HepG2 (cell line): ENCODE data around the gene VSIG8. TPM values are rescaled to one million over a fixed set of nuclear protein-coding genes. Genes with fewer than 3 reads are reported as not detected.
A peak's percentile ranks its signal among the peaks of the same experiment; 100 is the strongest.

ENCODE experiments used
- ATAC-seq: fragments of 200-7000 bp; cut with Tn5 transposase; 3 replicates; pipeline ENCODE4 v1.9.1; 2020; ENCODE audit warnings: mild to moderate bottlenecking, moderate library complexity
- BruUV-seq: library from RNA; stranded (reverse); fragments of 400-500 nt; replicated peaks from 2 replicates; lab custom pipeline; 2021; lab: Mats Ljungman, UMichigan
- CTCF ChIA-PET: fragments of 300-600 bp; formaldehyde crosslinking; extraction: SDS; loops from one replicate; lab custom pipeline; 2021; ENCODE audit warnings: low total read pairs, inconsistent platforms, low intra/inter-chr PET ratio; lab: Yijun Ruan, JAX
- POLR2A ChIA-PET: fragments of 350-600 bp; sonication (Branson Sonifier 250); formaldehyde crosslinking; loops from one replicate; lab custom pipeline; 2020; ENCODE audit warnings: antibody characterized with exemption, inconsistent platforms; lab: Yijun Ruan, JAX
- DNase-seq: peaks from one replicate; pipeline ENCODE4 v3.0.0-alpha.2; 2015; ENCODE audit warnings: low spot score
- FAIRE-seq: peaks from 3 replicates; lab custom pipeline; 2011; peaks lifted over from hg19 to GRCh38; lab: Jason Lieb, UNC
- H2AFZ ChIP-seq: one replicate; pipeline ENCODE4 v1.6.1; 2011; ENCODE audit warnings: low read length, inconsistent platforms
- H3K27ac ChIP-seq: fragments of 300-600 bp; 3 replicates; pipeline ENCODE4 v1.8.0; 2011; ENCODE audit warnings: mixed run types, mild to moderate bottlenecking, mixed read lengths, low read length, inconsistent platforms; ENCODE audit not compliant: insufficient read depth; ENCODE audit errors: extremely low read length
- H3K27me3 ChIP-seq, 2 experiments: fragments of 200-600 bp in 1 of 2; 2 replicates in 1 of 2; 3 replicates in 1 of 2; pipeline versions ENCODE4 v1.6.0 to v1.8.0; 2011; ENCODE audit warnings: low read length in 2 of 2, mild to moderate bottlenecking in 2 of 2, moderate library complexity in 2 of 2, inconsistent platforms in 1 of 2; ENCODE audit not compliant: insufficient read depth in 2 of 2, control insufficient read depth in 1 of 2
- H3K36me3 ChIP-seq, 2 experiments: fragments of 200-600 bp in 1 of 2; replicated peaks in 1 of 2; 2 replicates in 1 of 2; 3 replicates in 1 of 2; pipeline versions ENCODE4 v1.5.1 to v1.8.0; 2011; ENCODE audit warnings: low read length in 2 of 2, inconsistent platforms in 1 of 2; ENCODE audit not compliant: insufficient read depth in 2 of 2, control insufficient read depth in 1 of 2
- H3K4me1 ChIP-seq: 2 replicates; pipeline ENCODE4 v1.5.1; 2012; ENCODE audit warnings: low read length, inconsistent platforms; ENCODE audit not compliant: insufficient read depth
- H3K4me2 ChIP-seq: 2 replicates; pipeline ENCODE4 v1.6.0; 2011; ENCODE audit warnings: low read depth, low read length, inconsistent platforms
- H3K4me3 ChIP-seq, 3 experiments: fragments of 200-600 bp in 1 of 3; sonication (generic), shearing (Covaris generic) in 1 of 3; replicated peaks in 1 of 3; 2 replicates each; pipeline ENCODE4 v1.5.1; 2011 to 2016; ENCODE audit warnings: low read length in 3 of 3, inconsistent platforms in 2 of 3, low read depth in 2 of 3, mild to moderate bottlenecking in 2 of 3, control low read depth in 1 of 3, mixed read lengths in 1 of 3; ENCODE audit not compliant: insufficient read depth in 1 of 3
- H3K79me2 ChIP-seq: one replicate; pipeline ENCODE4 v1.6.1; 2011; ENCODE audit warnings: low read length, inconsistent platforms; ENCODE audit not compliant: insufficient read depth
- H3K9ac ChIP-seq: 2 replicates; pipeline ENCODE4 v1.6.0; 2011; ENCODE audit warnings: mild to moderate bottlenecking, low read depth, low read length, inconsistent platforms; ENCODE audit not compliant: insufficient read depth
- H3K9me3 ChIP-seq: 2 replicates; pipeline ENCODE4 v1.5.1; 2012; ENCODE audit warnings: mild to moderate bottlenecking, low read length
- H4K20me1 ChIP-seq: 2 replicates; pipeline ENCODE4 v1.6.0; 2011; ENCODE audit warnings: inconsistent platforms, mild to moderate bottlenecking, low read length, moderate library complexity; ENCODE audit not compliant: insufficient read depth
- CEBPB ChIP-seq: IDR thresholded peaks from 2 replicates; pipeline ENCODE4 v1.6.1; 2011; ENCODE audit warnings: low read depth, low read length, improper control_type of control experiment, borderline replicate concordance
- CEBPG ChIP-seq: IDR thresholded peaks from 2 replicates; pipeline ENCODE4 v1.6.1; 2016
- FLYWCH1 ChIP-seq: sonication (generic); formaldehyde crosslinking; IDR thresholded peaks from 2 replicates; pipeline ENCODE4 v1.8.1; 2023; ENCODE audit warnings: mild to moderate bottlenecking, missing genetic modification reagents
- JDP2 ChIP-seq: sonication (generic); formaldehyde crosslinking; IDR thresholded peaks from 2 replicates; pipeline ENCODE4 v1.8.1; 2022; ENCODE audit warnings: missing genetic modification reagents, borderline replicate concordance
- MNT ChIP-seq: fragments of 450-650 bp; IDR thresholded peaks from 2 replicates; pipeline ENCODE4 v1.6.1; 2016
- SAFB2 ChIP-seq: sonication (generic); formaldehyde crosslinking; IDR thresholded peaks from 2 replicates; pipeline ENCODE4 v1.5.1; 2020; ENCODE audit warnings: missing genetic modification reagents, low read depth, mild to moderate bottlenecking, borderline replicate concordance
- ZNF280D ChIP-seq: sonication (generic); formaldehyde crosslinking; IDR thresholded peaks from 2 replicates; pipeline ENCODE4 v1.5.1; 2020; ENCODE audit warnings: mild to moderate bottlenecking, missing genetic modification reagents
- WGBS: methylation state at CpG from one replicate; pipeline ENCODE4 v1.1.6; 2017; ENCODE audit warnings: low lambda C conversion rate; 5-methylcytosine and 5-hydroxymethylcytosine counted together
- in situ Hi-C: cut with HindIII; loops from 2 replicates; pipeline ENCODE4 v1.10.0; 2017; ENCODE audit warnings: low pct_unique_long_range_greater_than_20kb; ENCODE audit not compliant: extremely low pct_ligation_motif_present
- intact Hi-C: fragments of 100-400 bp; cut with micrococcal nuclease; formaldehyde crosslinking; loops from one replicate; pipeline ENCODE4 v1.10.0; 2022; ENCODE audit not compliant: unreplicated experiment
- polyA plus RNA-seq, 8 experiments: library from polyadenylated mRNA; depleted of rRNA in 3 of 8; stranded (reverse) in 7 of 8; unstranded in 1 of 8; fragments of >200 nt; fragmentation: Illumina TruSeq in 4 of 8; extraction: Trizol in 4 of 8; gene quantifications; 2 replicates each; pipeline versions ENCODE4 v1.2.1 to v1.2.3, GENCODE V29; 2011 to 2016; ENCODE audit warnings: low read depth in 4 of 8, missing spikeins in 1 of 8, mixed read lengths in 1 of 8; ENCODE audit not compliant: insufficient read depth in 1 of 8
- total RNA-seq, 5 experiments: library from RNA; depleted of rRNA; stranded (reverse); fragments of >200 nt; fragmentation: Illumina TruSeq; extraction: Trizol; gene quantifications; 2 replicates each; pipeline ENCODE4 v1.2.3, GENCODE V29; 2016; ENCODE audit warnings: low read depth in 1 of 5

VSIG8 gene
- total and polyA plus RNA-seq, 2 of the 13 experiments (the other 11 are each of a cell fraction or from before 2014, with no cell fraction given), result not detected

- FAIRE-seq, result peak; percentile 57
- peak; percentile 86 for ATAC-seq
- intact Hi-C loops, result no loop called here
Observed at GRCh38 chr1:159845751-159846629, 16.5 kb downstream of the VSIG8 start.

More at GRCh38 chr1:159845751-159846629, 16.5 kb downstream of the VSIG8 start:
- no TSS peak for BruUV-seq
- TF ChIP-seq JDP2 (CRISPR knock-in tag) (no peak), ZNF280D (CRISPR knock-in tag) (no peak), CEBPB (peak; percentile 70), MNT (0 out of 2 replicates have a peak, but pooled peaks have one; percentile 19), SAFB2 (CRISPR knock-in tag) (no peak), FLYWCH1 (CRISPR knock-in tag) (no peak), CEBPG (CRISPR knock-in tag) (peak; percentile 58)
- H3K9me3 ChIP-seq, result no peaks in the 10 kb centered on the region
- CTCF ChIA-PET, result no interaction called here
- no peak overlapping the region for H3K4me2 ChIP-seq
- no peak overlapping the region for H3K4me3 ChIP-seq
- H3K79me2 ChIP-seq, result no peaks in the 10 kb centered on the region
- peaks cover 0 to 6% of the 10 kb centered on the region in 2 experiments; a peak in 2 of 5 replicates for H3K27me3 ChIP-seq
- H3K9ac ChIP-seq, result no peak overlapping the region
- no peaks in the 10 kb centered on the region for H4K20me1 ChIP-seq
- POLR2A ChIA-PET, result no interaction called here
- H3K4me1 ChIP-seq, result peaks cover 8% of the 10 kb centered on the region; the same call in 1 of the 2 replicates
- no peak overlapping the region for H2AFZ ChIP-seq
- 24% methylated on average over 11 of the region's 13 CpGs for WGBS
- in situ Hi-C loops, result no loop called here
- peak; percentile 51 for DNase-seq
- H3K27ac ChIP-seq, result no peak overlapping the region
- H3K36me3 ChIP-seq, result no peaks in the 10 kb centered on the region
